GM19463 (cell line): ENCODE data around the gene PRELID1.

Source experiments
- ATAC-seq: cut with Tn5 transposase; IDR thresholded peaks from one replicate; pipeline ENCODE4 v1.9.1; 2021; ENCODE audit warnings: mild to moderate bottlenecking, moderate library complexity; ENCODE audit not compliant: unreplicated experiment

PRELID1 gene

GRCh38 chr5:177355162-177355867 is 51.7 kb downstream of the PRELID1 start:
- ATAC-seq: no peak

GRCh38 chr5:177355868-177356168 is 52.2 kb downstream of the PRELID1 start:
- ATAC-seq: no peak
